ENCODE results near the gene FREM2.

FREM2 gene, protein sequence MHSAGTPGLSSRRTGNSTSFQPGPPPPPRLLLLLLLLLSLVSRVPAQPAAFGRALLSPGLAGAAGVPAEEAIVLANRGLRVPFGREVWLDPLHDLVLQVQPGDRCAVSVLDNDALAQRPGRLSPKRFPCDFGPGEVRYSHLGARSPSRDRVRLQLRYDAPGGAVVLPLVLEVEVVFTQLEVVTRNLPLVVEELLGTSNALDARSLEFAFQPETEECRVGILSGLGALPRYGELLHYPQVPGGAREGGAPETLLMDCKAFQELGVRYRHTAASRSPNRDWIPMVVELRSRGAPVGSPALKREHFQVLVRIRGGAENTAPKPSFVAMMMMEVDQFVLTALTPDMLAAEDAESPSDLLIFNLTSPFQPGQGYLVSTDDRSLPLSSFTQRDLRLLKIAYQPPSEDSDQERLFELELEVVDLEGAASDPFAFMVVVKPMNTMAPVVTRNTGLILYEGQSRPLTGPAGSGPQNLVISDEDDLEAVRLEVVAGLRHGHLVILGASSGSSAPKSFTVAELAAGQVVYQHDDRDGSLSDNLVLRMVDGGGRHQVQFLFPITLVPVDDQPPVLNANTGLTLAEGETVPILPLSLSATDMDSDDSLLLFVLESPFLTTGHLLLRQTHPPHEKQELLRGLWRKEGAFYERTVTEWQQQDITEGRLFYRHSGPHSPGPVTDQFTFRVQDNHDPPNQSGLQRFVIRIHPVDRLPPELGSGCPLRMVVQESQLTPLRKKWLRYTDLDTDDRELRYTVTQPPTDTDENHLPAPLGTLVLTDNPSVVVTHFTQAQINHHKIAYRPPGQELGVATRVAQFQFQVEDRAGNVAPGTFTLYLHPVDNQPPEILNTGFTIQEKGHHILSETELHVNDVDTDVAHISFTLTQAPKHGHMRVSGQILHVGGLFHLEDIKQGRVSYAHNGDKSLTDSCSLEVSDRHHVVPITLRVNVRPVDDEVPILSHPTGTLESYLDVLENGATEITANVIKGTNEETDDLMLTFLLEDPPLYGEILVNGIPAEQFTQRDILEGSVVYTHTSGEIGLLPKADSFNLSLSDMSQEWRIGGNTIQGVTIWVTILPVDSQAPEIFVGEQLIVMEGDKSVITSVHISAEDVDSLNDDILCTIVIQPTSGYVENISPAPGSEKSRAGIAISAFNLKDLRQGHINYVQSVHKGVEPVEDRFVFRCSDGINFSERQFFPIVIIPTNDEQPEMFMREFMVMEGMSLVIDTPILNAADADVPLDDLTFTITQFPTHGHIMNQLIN (N-terminal part only)

DNA sequence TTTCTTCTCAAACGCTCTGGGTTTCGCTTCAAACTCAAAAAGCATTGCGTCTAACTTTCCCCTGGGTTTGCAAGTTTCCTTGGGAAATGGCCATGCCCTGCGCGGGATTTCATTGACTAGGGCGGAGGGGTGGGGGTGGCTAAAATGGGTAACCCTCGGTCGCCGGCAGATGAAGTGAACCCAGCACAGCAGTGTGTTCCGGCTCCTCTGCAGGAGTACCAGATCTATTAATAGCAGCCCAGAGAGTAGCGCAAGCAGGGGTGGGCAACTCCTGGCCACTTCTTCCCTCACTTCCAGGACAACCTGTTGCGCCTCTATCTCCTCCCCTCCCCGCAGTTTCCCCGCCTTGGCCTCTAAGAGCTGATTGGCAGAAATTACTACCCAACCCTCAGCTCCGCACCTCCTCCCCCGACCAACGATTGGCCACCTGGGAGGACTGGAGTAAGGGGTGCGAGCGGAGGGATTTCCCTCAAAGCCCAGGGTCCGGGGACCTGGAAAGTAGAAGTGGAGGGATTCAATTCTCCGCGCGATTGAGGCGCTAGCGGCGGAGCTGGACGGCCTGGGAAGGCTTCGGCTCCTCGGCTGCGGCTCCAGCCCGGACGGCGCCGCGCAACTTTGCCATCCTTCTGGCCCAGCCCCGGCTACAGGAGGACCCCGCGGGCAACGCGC is at the start of gene FREM2:
Gene FREM2 (plus strand): TSS at position 501 of the 669 bp plus-strand sequence. CDS start 268 bp downstream, outside the sequence.
- TF ChIP-seq L3MBTL2 (conservative IDR thresholded peaks at IDR 0.05), result peak; percentile 56
- TF ChIP-seq FOXM1 (IDR thresholded peaks at IDR 0.05; ENCODE audit: borderline replicate concordance), result no peak
- TF ChIP-seq ZNF384 (IDR thresholded peaks at IDR 0.05), result no peak
- no peak for TF ChIP-seq CTBP1 (IDR thresholded peaks at IDR 0.05; ENCODE audit: borderline replicate concordance)
- no peak for TF ChIP-seq TARDBP (IDR thresholded peaks at IDR 0.05)
- no peak for TF ChIP-seq NFRKB (IDR thresholded peaks at IDR 0.05)
- TF ChIP-seq, protein P1, sequence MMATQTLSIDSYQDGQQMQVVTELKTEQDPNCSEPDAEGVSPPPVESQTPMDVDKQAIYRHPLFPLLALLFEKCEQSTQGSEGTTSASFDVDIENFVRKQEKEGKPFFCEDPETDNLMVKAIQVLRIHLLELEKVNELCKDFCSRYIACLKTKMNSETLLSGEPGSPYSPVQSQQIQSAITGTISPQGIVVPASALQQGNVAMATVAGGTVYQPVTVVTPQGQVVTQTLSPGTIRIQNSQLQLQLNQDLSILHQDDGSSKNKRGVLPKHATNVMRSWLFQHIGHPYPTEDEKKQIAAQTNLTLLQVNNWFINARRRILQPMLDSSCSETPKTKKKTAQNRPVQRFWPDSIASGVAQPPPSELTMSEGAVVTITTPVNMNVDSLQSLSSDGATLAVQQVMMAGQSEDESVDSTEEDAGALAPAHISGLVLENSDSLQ (IDR thresholded peaks at IDR 0.05), result peak; percentile 97
- TF ChIP-seq HDGF (IDR thresholded peaks at IDR 0.05; ENCODE audit: borderline replicate concordance), result no peak
- no peak for TF ChIP-seq LEF1 (IDR thresholded peaks at IDR 0.05; ENCODE audit: borderline replicate concordance)
- CTCF ChIA-PET, result interaction anchor here (0.6 to 1.5 kb wide), 6 partner anchors 13 to 185 kb away, joined by 3 to 5 read pairs (median 3); no protein-coding TSS in a partner anchor
- DNase-seq (ENCODE audit: extremely low spot score), result peak; percentile 82
- POLR2A ChIA-PET, result interaction anchor here (0.6 to 1.9 kb wide), 13 partner anchors 11 to 877 kb away, joined by 3 to 5 read pairs (median 3); no protein-coding TSS in a partner anchor

GRCh38 chr13:38637576-38637975 is 49.3 kb upstream of the FREM2 start:
- CTCF ChIA-PET, result no interaction called here
- POLR2A ChIA-PET, result no interaction called here
- TF ChIP-seq TARDBP (IDR thresholded peaks at IDR 0.05) (no peak), ELF4 (IDR thresholded peaks at IDR 0.05) (no peak), SP1 (IDR thresholded peaks at IDR 0.05) (no peak), ZNF384 (IDR thresholded peaks at IDR 0.05) (no peak), NFRKB (IDR thresholded peaks at IDR 0.05) (no peak)
- TF ChIP-seq, protein P1 (IDR thresholded peaks at IDR 0.05), result peak; percentile 30; the same call in 1 of the 2 replicates
- no peak for DNase-seq (ENCODE audit: extremely low spot score)

GRCh38 chr13:38641164-38641948 is 45.5 kb upstream of the FREM2 start:
- ChIA-PET CTCF (interaction anchor here (0.6 kb wide), 1 partner anchor 118 kb away, joined by 3 read pairs; no protein-coding TSS in a partner anchor), POLR2A (no interaction called here)
- TF ChIP-seq CTBP1 (IDR thresholded peaks at IDR 0.05; ENCODE audit: borderline replicate concordance), result no peak
- TF ChIP-seq SUZ12 (IDR thresholded peaks at IDR 0.05), result no peak
- TF ChIP-seq SP1 (IDR thresholded peaks at IDR 0.05), result no peak
- no peak for TF ChIP-seq BHLHE40 (IDR thresholded peaks at IDR 0.05; ENCODE audit: borderline replicate concordance)
- TF ChIP-seq HDGF (IDR thresholded peaks at IDR 0.05; ENCODE audit: borderline replicate concordance), result no peak
- no peak for TF ChIP-seq FOXA1 (IDR thresholded peaks at IDR 0.05)
- TF ChIP-seq ARNT (IDR thresholded peaks at IDR 0.05), result no peak
- no peak for TF ChIP-seq TARDBP (IDR thresholded peaks at IDR 0.05)
- no peak for TF ChIP-seq FOXM1 (IDR thresholded peaks at IDR 0.05; ENCODE audit: borderline replicate concordance)
- TF ChIP-seq NFRKB (IDR thresholded peaks at IDR 0.05), result no peak
- TF ChIP-seq, protein P1 (IDR thresholded peaks at IDR 0.05), result no peak
- no peak for TF ChIP-seq FOXK2 (IDR thresholded peaks at IDR 0.05)
- no peak for TF ChIP-seq LEF1 (IDR thresholded peaks at IDR 0.05; ENCODE audit: borderline replicate concordance)
- no peak for TF ChIP-seq ELF4 (IDR thresholded peaks at IDR 0.05)
- no peak for DNase-seq (ENCODE audit: extremely low spot score)

DNA sequence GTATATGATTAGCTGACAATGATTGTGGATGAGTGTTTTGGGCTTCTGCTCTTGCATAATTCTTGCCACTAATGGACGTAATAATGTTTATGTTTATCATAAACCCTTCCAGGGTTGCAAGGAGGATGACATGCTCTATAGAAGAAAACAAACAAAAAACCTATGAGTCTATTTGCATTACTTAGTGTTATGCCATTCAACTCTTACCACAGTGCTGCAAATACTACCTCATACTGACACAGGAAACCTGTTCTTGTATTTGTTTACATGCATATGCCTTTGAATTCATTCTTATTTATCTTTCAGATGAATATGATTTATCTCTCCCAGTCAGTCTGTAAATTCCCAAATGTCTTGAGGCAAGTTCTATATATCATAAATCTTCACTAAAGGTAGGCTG is 39.6 kb upstream of the FREM2 start:
- TF ChIP-seq ELF4 (IDR thresholded peaks at IDR 0.05) (no peak), NFRKB (IDR thresholded peaks at IDR 0.05) (no peak), TARDBP (IDR thresholded peaks at IDR 0.05) (no peak), CTBP1 (IDR thresholded peaks at IDR 0.05; ENCODE audit: borderline replicate concordance) (no peak), FOXK2 (IDR thresholded peaks at IDR 0.05) (no peak), FOXM1 (IDR thresholded peaks at IDR 0.05; ENCODE audit: borderline replicate concordance) (no peak), HDGF (IDR thresholded peaks at IDR 0.05; ENCODE audit: borderline replicate concordance) (no peak), BHLHE40 (IDR thresholded peaks at IDR 0.05; ENCODE audit: borderline replicate concordance) (no peak)
- POLR2A ChIA-PET, result no interaction called here
- CTCF ChIA-PET, result no interaction called here
- no peak for DNase-seq (ENCODE audit: extremely low spot score)
